ENCODE data around the gene LEFTY1. TPM values are rescaled to one million over a fixed set of nuclear protein-coding genes. Genes with fewer than 3 reads are reported as not detected.

Gene LEFTY1
- total and polyA plus RNA-seq, 9 of the 15 experiments (the other 6 are each of a cell fraction or from before 2014, with no cell fraction given) = 0.07 to 0.24 (median 0.17) TPM; not detected in 5

- TF ChIP-seq, protein P1, sequence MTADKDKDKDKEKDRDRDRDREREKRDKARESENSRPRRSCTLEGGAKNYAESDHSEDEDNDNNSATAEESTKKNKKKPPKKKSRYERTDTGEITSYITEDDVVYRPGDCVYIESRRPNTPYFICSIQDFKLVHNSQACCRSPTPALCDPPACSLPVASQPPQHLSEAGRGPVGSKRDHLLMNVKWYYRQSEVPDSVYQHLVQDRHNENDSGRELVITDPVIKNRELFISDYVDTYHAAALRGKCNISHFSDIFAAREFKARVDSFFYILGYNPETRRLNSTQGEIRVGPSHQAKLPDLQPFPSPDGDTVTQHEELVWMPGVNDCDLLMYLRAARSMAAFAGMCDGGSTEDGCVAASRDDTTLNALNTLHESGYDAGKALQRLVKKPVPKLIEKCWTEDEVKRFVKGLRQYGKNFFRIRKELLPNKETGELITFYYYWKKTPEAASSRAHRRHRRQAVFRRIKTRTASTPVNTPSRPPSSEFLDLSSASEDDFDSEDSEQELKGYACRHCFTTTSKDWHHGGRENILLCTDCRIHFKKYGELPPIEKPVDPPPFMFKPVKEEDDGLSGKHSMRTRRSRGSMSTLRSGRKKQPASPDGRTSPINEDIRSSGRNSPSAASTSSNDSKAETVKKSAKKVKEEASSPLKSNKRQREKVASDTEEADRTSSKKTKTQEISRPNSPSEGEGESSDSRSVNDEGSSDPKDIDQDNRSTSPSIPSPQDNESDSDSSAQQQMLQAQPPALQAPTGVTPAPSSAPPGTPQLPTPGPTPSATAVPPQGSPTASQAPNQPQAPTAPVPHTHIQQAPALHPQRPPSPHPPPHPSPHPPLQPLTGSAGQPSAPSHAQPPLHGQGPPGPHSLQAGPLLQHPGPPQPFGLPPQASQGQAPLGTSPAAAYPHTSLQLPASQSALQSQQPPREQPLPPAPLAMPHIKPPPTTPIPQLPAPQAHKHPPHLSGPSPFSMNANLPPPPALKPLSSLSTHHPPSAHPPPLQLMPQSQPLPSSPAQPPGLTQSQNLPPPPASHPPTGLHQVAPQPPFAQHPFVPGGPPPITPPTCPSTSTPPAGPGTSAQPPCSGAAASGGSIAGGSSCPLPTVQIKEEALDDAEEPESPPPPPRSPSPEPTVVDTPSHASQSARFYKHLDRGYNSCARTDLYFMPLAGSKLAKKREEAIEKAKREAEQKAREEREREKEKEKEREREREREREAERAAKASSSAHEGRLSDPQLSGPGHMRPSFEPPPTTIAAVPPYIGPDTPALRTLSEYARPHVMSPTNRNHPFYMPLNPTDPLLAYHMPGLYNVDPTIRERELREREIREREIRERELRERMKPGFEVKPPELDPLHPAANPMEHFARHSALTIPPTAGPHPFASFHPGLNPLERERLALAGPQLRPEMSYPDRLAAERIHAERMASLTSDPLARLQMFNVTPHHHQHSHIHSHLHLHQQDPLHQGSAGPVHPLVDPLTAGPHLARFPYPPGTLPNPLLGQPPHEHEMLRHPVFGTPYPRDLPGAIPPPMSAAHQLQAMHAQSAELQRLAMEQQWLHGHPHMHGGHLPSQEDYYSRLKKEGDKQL (CRISPR knock-in tag; IDR thresholded peaks at IDR 0.05; ENCODE audit: borderline replicate concordance) = 0 out of 2 replicates have a peak, but pooled peaks have one; percentile 76
- TF ChIP-seq FOXM1 (IDR thresholded peaks at IDR 0.05; ENCODE audit: low read depth) = no peak
- TF ChIP-seq FOXM1 (CRISPR knock-in tag; IDR thresholded peaks at IDR 0.05; ENCODE audit: low read depth) = no peak
- TF ChIP-seq RB1 (IDR thresholded peaks at IDR 0.05; ENCODE audit: low read depth) = peak; percentile 58
- TF ChIP-seq ZNF644 (tag; IDR thresholded peaks at IDR 0.05; ENCODE audit: low read depth) = no peak
- no peak for TF ChIP-seq CREB1 (IDR thresholded peaks at IDR 0.05)
- 0 out of 2 replicates have a peak, but pooled peaks have one; percentile 36 for TF ChIP-seq CREB1 (CRISPR knock-in tag; IDR thresholded peaks at IDR 0.05)
- TF ChIP-seq YY1 (IDR thresholded peaks at IDR 0.05; ENCODE audit: borderline replicate concordance in 1 of 3, control insufficient read depth in 1 of 3, extremely low read depth in 1 of 3, insufficient read depth in 3 of 3, insufficient read length in 1 of 3, insufficient replicate concordance in 2 of 3, low read depth in 1 of 3, low read length in 2 of 3) = no peak
- 0 out of 2 replicates have a peak, but pooled peaks have one; percentile 17 for TF ChIP-seq SLC30A9 (CRISPR knock-in tag; IDR thresholded peaks at IDR 0.05)
- TF ChIP-seq, protein P2, sequence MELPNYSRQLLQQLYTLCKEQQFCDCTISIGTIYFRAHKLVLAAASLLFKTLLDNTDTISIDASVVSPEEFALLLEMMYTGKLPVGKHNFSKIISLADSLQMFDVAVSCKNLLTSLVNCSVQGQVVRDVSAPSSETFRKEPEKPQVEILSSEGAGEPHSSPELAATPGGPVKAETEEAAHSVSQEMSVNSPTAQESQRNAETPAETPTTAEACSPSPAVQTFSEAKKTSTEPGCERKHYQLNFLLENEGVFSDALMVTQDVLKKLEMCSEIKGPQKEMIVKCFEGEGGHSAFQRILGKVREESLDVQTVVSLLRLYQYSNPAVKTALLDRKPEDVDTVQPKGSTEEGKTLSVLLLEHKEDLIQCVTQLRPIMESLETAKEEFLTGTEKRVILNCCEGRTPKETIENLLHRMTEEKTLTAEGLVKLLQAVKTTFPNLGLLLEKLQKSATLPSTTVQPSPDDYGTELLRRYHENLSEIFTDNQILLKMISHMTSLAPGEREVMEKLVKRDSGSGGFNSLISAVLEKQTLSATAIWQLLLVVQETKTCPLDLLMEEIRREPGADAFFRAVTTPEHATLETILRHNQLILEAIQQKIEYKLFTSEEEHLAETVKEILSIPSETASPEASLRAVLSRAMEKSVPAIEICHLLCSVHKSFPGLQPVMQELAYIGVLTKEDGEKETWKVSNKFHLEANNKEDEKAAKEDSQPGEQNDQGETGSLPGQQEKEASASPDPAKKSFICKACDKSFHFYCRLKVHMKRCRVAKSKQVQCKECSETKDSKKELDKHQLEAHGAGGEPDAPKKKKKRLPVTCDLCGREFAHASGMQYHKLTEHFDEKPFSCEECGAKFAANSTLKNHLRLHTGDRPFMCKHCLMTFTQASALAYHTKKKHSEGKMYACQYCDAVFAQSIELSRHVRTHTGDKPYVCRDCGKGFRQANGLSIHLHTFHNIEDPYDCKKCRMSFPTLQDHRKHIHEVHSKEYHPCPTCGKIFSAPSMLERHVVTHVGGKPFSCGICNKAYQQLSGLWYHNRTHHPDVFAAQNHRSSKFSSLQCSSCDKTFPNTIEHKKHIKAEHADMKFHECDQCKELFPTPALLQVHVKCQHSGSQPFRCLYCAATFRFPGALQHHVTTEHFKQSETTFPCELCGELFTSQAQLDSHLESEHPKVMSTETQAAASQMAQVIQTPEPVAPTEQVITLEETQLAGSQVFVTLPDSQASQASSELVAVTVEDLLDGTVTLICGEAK (IDR thresholded peaks at IDR 0.05) = 0 out of 2 replicates have a peak, but pooled peaks have one; percentile 22
- TF ChIP-seq, protein P2 (CRISPR knock-in tag; IDR thresholded peaks at IDR 0.05) = no peak; the same call in 1 of the 2 replicates
Measured at GRCh38 chr1:225882694-225883615, 6.0 kb downstream of the LEFTY1 start (continued).

All from K562 (cell line).